CD4-positive, CD25-positive, alpha-beta regulatory T cell (primary cell): Measurements from ENCODE around the gene TXNIP. TPM values are rescaled to one million over a fixed set of nuclear protein-coding genes. Genes with fewer than 3 reads are reported as not detected.

Experiments
- ATAC-seq, 2 donors: fragments of 150-1000 bp; cut with Tn5 transposase; one replicate each; pipeline ENCODE4 v1.10.0; 2021; ENCODE audit warnings: low read depth in 2 of 2, moderate number of reproducible peaks in 2 of 2, moderate library complexity in 1 of 2
- DNase-seq, 3 donors: peaks; one replicate each; pipeline versions ENCODE4 v3.0.0 to v3.0.0-alpha.2; 2012 to 2022; ENCODE audit warnings: mixed read lengths in 1 of 3
- H3K27ac ChIP-seq: one replicate; pipeline ENCODE4 v1.7.0; 2013; ENCODE audit warnings: mild to moderate bottlenecking, low read length; ENCODE audit not compliant: insufficient read depth, poor library complexity, severe bottlenecking
- H3K27me3 ChIP-seq: one replicate; pipeline ENCODE4 v1.7.0; 2013; ENCODE audit warnings: low read length; ENCODE audit not compliant: control insufficient read depth, insufficient read depth
- H3K36me3 ChIP-seq: one replicate; pipeline ENCODE4 v1.7.0; 2013; ENCODE audit warnings: mild to moderate bottlenecking, low read length, moderate library complexity; ENCODE audit not compliant: control insufficient read depth, insufficient read depth
- H3K4me1 ChIP-seq: 2 replicates; pipeline ENCODE4 v1.7.0; 2013; ENCODE audit warnings: mild to moderate bottlenecking, low read length; ENCODE audit not compliant: insufficient read depth, control insufficient read depth, poor library complexity, severe bottlenecking
- H3K4me3 ChIP-seq: one replicate; pipeline ENCODE4 v1.7.0; 2013; ENCODE audit warnings: low read depth, mild to moderate bottlenecking, low read length, moderate library complexity
- H3K9me3 ChIP-seq, 2 experiments: 1 replicate in 1 of 2; 2 replicates in 1 of 2; pipeline ENCODE4 v1.7.0; 2013; ENCODE audit warnings: low read length in 2 of 2, mild to moderate bottlenecking in 1 of 2, moderate library complexity in 1 of 2; ENCODE audit not compliant: control insufficient read depth in 2 of 2
- H3K27ac Mint-ChIP-seq, 3 donors: one replicate each; pipeline ENCODE4 v1.8.0; 2020 to 2022; ENCODE audit warnings: mild to moderate bottlenecking in 3 of 3, mixed read lengths in 3 of 3, moderate library complexity in 2 of 3
- H3K27me3 Mint-ChIP-seq: one replicate; pipeline ENCODE4 v1.8.0; 2022; ENCODE audit warnings: mild to moderate bottlenecking, mixed read lengths
- H3K36me3 Mint-ChIP-seq: one replicate; pipeline ENCODE4 v1.8.0; 2020; ENCODE audit warnings: mixed read lengths
- H3K4me1 Mint-ChIP-seq, 4 donors: one replicate each; pipeline ENCODE4 v1.8.0; 2020 to 2022; ENCODE audit warnings: mixed read lengths in 4 of 4, mild to moderate bottlenecking in 1 of 4
- H3K4me3 Mint-ChIP-seq, 4 donors: one replicate each; pipeline ENCODE4 v1.8.0; 2020 to 2022; ENCODE audit warnings: mild to moderate bottlenecking in 4 of 4, mixed read lengths in 4 of 4, moderate library complexity in 3 of 4
- H3K9me3 Mint-ChIP-seq, 7 donors: one replicate each; pipeline ENCODE4 v1.8.0; 2020 to 2022; ENCODE audit warnings: mixed read lengths in 7 of 7, mild to moderate bottlenecking in 3 of 7, moderate library complexity in 2 of 7
- polyA plus RNA-seq, 4 donors: library from polyadenylated mRNA; unstranded; fragments of 300-500 nt; fragmentation: Illumina TruSeq; gene quantifications; one replicate each; pipeline ENCODE4 v1.2.3, GENCODE V29; 2021
- total RNA-seq: library from RNA; stranded (reverse); gene quantifications from one replicate; pipeline ENCODE4 v1.2.3, GENCODE V29; 2022

Gene TXNIP
- total RNA-seq (1,496 TPM), polyA plus RNA-seq (1,000 to 10,000 TPM; 2,637 to 4,955 (median 3,590) TPM)

GRCh38 chr1:145996433-145997015, at the start of gene TXNIP:
TXNIP (minus strand) TSS chr1:145996579; CDS start chr1:145996266, 313 bp downstream.
- H3K9me3 Mint-ChIP-seq = peaks cover 0 to 10% (median 0%) of the 10 kb centered on the region in 7 donors
- Histone ChIP-seq H3K4me3 (peak within 1 kb of the TSS; percentile 97), H3K27ac (peak within 1 kb of the TSS; percentile 93), H3K27me3 (no peaks in the 10 kb centered on the region), H3K36me3 (peaks cover 42% of the 10 kb centered on the region), H3K4me1 (peaks cover 76% of the 10 kb centered on the region), H3K9me3 (no peaks in the 10 kb centered on the region)
- H3K36me3 Mint-ChIP-seq = peaks cover 49% of the 10 kb centered on the region
- H3K4me1 Mint-ChIP-seq = peaks cover 5 to 62% (median 47%) of the 10 kb centered on the region in 4 donors
- peak; percentile 88 to 98 (median 94) for DNase-seq
- H3K27ac Mint-ChIP-seq = peak within 1 kb of the TSS; percentile 96 to 100 (median 98)
- ATAC-seq = peak; percentile 90 to 91
- peak within 1 kb of the TSS; percentile 90 to 100 (median 98) for H3K4me3 Mint-ChIP-seq
- H3K27me3 Mint-ChIP-seq = no peaks in the 10 kb centered on the region

DNA sequence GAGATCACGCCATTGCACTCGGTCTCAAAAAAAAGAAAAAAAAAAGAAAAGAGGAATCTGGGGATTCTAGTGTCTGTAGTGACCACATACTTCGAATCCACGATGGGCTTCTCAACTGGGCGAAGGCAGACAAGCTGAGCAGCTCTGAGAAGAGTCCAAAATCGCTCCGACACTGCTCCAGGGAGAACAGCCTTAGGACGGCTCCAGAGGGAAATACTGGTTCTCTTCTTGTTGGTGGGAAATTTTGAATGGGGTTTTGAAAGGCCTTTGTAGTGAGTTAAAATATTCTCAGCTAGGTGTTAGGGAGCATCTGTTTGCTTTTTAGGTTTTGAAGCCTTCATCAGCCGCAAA, 43.4 kb upstream of the TXNIP start:
- ATAC-seq (no peak), DNase-seq (no peak)
- H3K9me3 ChIP-seq = no peaks in the 10 kb centered on the region
- H3K4me1 Mint-ChIP-seq = peaks cover 17 to 43% (median 30%) of the 10 kb centered on the region in 4 donors
- H3K27ac Mint-ChIP-seq = peak overlapping the region in 2 of 3 donors; percentile 77 to 99
- H3K4me3 Mint-ChIP-seq = peak overlapping the region; percentile 93 to 99 (median 96)
- peaks cover 0 to 18% (median 0%) of the 10 kb centered on the region in 7 donors for H3K9me3 Mint-ChIP-seq
- no peak overlapping the region for H3K4me3 ChIP-seq
- H3K27ac ChIP-seq = no peak overlapping the region
- H3K27me3 ChIP-seq = no peaks in the 10 kb centered on the region
- no peaks in the 10 kb centered on the region for H3K36me3 ChIP-seq
- peaks cover 10% of the 10 kb centered on the region for H3K4me1 ChIP-seq
- peaks cover 4% of the 10 kb centered on the region for H3K36me3 Mint-ChIP-seq
- peaks cover 44% of the 10 kb centered on the region for H3K27me3 Mint-ChIP-seq

DNA sequence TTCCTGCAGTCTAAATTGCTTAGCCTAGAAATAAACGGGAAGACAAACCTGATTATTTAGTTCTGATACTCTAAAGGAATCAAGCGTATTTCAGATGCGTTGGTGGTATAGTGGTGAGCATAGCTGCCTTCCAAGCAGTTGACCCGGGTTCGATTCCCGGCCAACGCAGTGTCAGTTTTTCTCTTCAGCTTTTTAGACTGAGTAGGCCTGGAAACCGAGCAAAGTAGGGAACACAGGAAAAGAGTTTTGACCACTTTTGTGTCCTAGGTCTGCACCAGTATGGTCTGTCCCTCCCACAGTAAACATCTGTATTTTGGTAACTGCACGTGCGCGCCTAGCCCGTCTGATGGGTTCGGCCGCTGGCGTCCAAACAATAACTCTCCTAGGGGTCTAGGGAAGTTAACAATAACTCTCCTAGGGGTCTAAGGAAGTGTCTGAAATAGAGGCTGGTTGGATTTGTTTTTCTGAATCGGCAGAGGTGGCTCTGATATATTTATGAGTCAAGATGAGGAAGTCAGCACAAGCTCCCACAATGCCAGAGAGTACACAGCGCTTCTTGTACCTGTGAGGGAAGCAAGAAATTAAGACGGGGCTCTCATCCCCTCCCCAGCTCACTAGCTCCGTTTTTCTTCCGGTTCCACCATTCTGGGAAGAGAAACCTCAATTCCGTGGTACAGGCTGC, 40.7 kb upstream of the TXNIP start:
- H3K4me1 Mint-ChIP-seq = peaks cover 21 to 54% (median 32%) of the 10 kb centered on the region in 4 donors
- no peaks in the 10 kb centered on the region for H3K36me3 ChIP-seq
- no peaks in the 10 kb centered on the region for H3K27me3 ChIP-seq
- peak overlapping the region; percentile 93 to 99 (median 96) for H3K4me3 Mint-ChIP-seq
- peak overlapping the region; percentile 98 to 100 (median 99) for H3K27ac Mint-ChIP-seq
- H3K4me3 ChIP-seq = peak overlapping the region; percentile 88
- peaks cover 0 to 18% (median 0%) of the 10 kb centered on the region in 7 donors for H3K9me3 Mint-ChIP-seq
- DNase-seq (peak; percentile 60 to 84 (median 78)), ATAC-seq (peak; percentile 50 to 59)
- peaks cover 48% of the 10 kb centered on the region for H3K27me3 Mint-ChIP-seq
- H3K36me3 Mint-ChIP-seq = peaks cover 4% of the 10 kb centered on the region
- H3K4me1 ChIP-seq = peaks cover 10% of the 10 kb centered on the region
- no peaks in the 10 kb centered on the region for H3K9me3 ChIP-seq
- H3K27ac ChIP-seq = peak overlapping the region; percentile 73

GRCh38 chr1:146036241-146036964, 40.0 kb upstream of the TXNIP start:
- DNase-seq (no peak), ATAC-seq (no peak)
- H3K27me3 Mint-ChIP-seq = peaks cover 55% of the 10 kb centered on the region
- Histone ChIP-seq H3K36me3 (no peaks in the 10 kb centered on the region), H3K9me3 (no peaks in the 10 kb centered on the region), H3K4me3 (peak overlapping the region; percentile 88), H3K27me3 (no peaks in the 10 kb centered on the region), H3K27ac (peak overlapping the region; percentile 15), H3K4me1 (peaks cover 10% of the 10 kb centered on the region)
- peak overlapping the region; percentile 93 to 99 (median 96) for H3K4me3 Mint-ChIP-seq
- peaks cover 0 to 18% (median 0%) of the 10 kb centered on the region in 7 donors for H3K9me3 Mint-ChIP-seq
- peaks cover 21 to 54% (median 32%) of the 10 kb centered on the region in 4 donors for H3K4me1 Mint-ChIP-seq
- H3K27ac Mint-ChIP-seq = peak overlapping the region; percentile 98 to 100 (median 99)
- peaks cover 4% of the 10 kb centered on the region for H3K36me3 Mint-ChIP-seq

DNA sequence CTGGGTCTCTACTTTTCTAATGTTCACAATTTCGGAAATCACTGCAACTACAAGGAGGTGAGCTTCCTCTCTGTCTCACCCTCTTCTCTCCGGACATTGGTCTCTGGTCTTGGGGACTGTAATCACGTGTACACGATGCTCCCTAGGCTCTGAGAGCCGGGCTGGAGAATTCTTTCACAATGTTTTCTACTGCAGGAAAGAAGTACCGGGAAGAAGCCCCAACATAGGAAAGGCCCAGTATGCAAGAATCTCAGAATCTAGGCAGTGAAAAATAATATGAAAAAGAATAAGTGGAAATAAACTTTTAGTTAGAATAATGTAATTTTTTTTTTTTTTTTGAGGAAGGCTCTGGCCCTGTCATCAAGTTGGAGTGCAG, 38.7 kb upstream of the TXNIP start:
- Histone ChIP-seq H3K4me1 (peaks cover 10% of the 10 kb centered on the region), H3K9me3 (no peaks in the 10 kb centered on the region), H3K27ac (no peak overlapping the region), H3K36me3 (no peaks in the 10 kb centered on the region), H3K4me3 (no peak overlapping the region), H3K27me3 (peaks cover 2% of the 10 kb centered on the region)
- DNase-seq (no peak), ATAC-seq (no peak)
- Mint-ChIP-seq H3K9me3 (peaks cover 0 to 18% (median 0%) of the 10 kb centered on the region in 7 donors), H3K4me3 (peak overlapping the region; percentile 87 to 99 (median 96)), H3K4me1 (peaks cover 19 to 52% (median 31%) of the 10 kb centered on the region in 4 donors), H3K27me3 (peaks cover 62% of the 10 kb centered on the region), H3K27ac (peak overlapping the region in 2 of 3 donors; percentile 94 to 97), H3K36me3 (peaks cover 4% of the 10 kb centered on the region)

DNA sequence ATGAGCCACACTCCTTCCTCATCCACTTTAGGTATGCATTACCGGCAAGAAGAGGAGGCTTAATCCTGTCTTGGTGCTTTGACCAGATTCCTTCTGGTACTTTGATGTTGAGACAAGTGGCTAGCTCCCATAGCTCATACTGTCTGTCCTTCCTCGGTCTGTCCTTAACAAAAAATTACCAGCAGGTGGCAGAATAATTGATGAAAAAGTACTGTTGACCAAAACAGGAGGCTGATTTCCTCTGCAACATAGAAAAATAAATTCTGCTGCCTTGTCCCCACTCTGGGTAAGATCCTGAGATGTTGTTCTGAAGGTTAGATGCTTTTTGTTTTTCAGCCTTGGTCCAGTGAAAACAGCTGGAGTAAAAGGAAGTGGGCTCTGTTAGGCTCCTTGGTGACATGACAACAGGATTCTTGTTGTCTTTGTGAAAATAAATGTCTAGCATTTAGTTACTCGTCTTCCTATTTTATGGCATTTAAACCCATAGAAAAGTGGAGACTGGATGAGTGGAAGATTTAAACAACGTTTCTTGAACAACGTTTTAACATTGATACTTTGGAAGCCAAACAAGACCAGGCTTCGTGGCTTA, 36.3 kb upstream of the TXNIP start:
- H3K27me3 ChIP-seq = peaks cover 2% of the 10 kb centered on the region
- peak overlapping the region in 2 of 4 donors; percentile 16 to 23 for H3K4me3 Mint-ChIP-seq
- peaks cover 13 to 34% (median 24%) of the 10 kb centered on the region in 4 donors for H3K4me1 Mint-ChIP-seq
- peaks cover 0 to 16% (median 0%) of the 10 kb centered on the region in 7 donors for H3K9me3 Mint-ChIP-seq
- no peak overlapping the region for H3K27ac ChIP-seq
- no peak overlapping the region for H3K4me3 ChIP-seq
- H3K4me1 ChIP-seq = no peaks in the 10 kb centered on the region
- H3K36me3 Mint-ChIP-seq = peaks cover 1% of the 10 kb centered on the region
- no peak for ATAC-seq
- H3K27me3 Mint-ChIP-seq = peaks cover 50% of the 10 kb centered on the region
- peak in 2 of 3 donors; percentile 38 to 67 for DNase-seq
- no peaks in the 10 kb centered on the region for H3K36me3 ChIP-seq
- H3K27ac Mint-ChIP-seq = peak overlapping the region in 1 of 3 donors; percentile 18
- no peaks in the 10 kb centered on the region for H3K9me3 ChIP-seq

DNA sequence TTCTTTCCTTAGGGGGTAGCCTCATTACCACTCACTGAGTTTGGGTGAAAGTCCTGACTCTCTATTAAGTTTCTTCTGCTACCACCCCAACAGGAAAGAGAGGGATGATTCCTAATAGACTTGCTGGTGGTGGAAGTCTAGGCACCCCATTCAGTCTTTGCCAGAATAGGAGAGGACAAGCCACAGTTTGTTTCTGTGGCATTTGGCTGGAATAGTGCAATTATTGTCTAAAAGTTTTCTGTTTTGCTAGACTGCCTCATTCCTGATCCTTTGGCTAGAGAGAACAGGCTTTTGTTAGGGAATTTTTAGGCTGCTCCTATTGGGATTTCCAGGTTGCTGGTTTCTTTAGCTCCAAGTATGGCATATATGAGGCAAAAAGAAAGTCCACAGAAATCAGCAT, 35.1 kb upstream of the TXNIP start:
- DNase-seq = no peak
- Histone ChIP-seq H3K27ac (no peak overlapping the region), H3K27me3 (peaks cover 2% of the 10 kb centered on the region), H3K4me1 (no peaks in the 10 kb centered on the region), H3K9me3 (no peaks in the 10 kb centered on the region), H3K36me3 (no peaks in the 10 kb centered on the region), H3K4me3 (no peak overlapping the region)
- Mint-ChIP-seq H3K27me3 (peaks cover 43% of the 10 kb centered on the region), H3K9me3 (peaks cover 0 to 6% (median 0%) of the 10 kb centered on the region in 7 donors), H3K36me3 (no peaks in the 10 kb centered on the region), H3K4me1 (peaks cover 9 to 22% (median 14%) of the 10 kb centered on the region in 4 donors), H3K4me3 (no peak overlapping the region), H3K27ac (no peak overlapping the region)
- ATAC-seq = no peak
